ENCODE results near the gene PDRG1.

Gene PDRG1

GRCh38 chr20:31981784-31982183 lies 29.9 kb upstream of the PDRG1 start:
- H3K4me3 ChIP-seq (ENCODE audit: low read depth, low read length) = no peak overlapping the region
- peaks cover 33% of the 10 kb centered on the region for H3K27me3 ChIP-seq (ENCODE audit: insufficient read depth, low read length)
- H3K36me3 ChIP-seq (ENCODE audit: insufficient read depth, low read length) = no peaks in the 10 kb centered on the region
- H3K4me1 ChIP-seq (ENCODE audit: control insufficient read depth, insufficient read depth, low read length, unreplicated experiment) = no peaks in the 10 kb centered on the region
- no peak overlapping the region for H3K27ac ChIP-seq (ENCODE audit: low read depth, low read length)
- no peaks in the 10 kb centered on the region for H3K79me2 ChIP-seq (ENCODE audit: control insufficient read depth, insufficient read depth, low read length, unreplicated experiment)
- H2AFZ ChIP-seq (ENCODE audit: low read length, unreplicated experiment) = no peak overlapping the region

- no peaks in the 10 kb centered on the region for H3K4me1 ChIP-seq (ENCODE audit: control insufficient read depth, insufficient read depth, low read length, unreplicated experiment)
- no peak overlapping the region for H3K4me3 ChIP-seq (ENCODE audit: low read depth, low read length)
- H3K27me3 ChIP-seq (ENCODE audit: insufficient read depth, low read length) = peaks cover 38% of the 10 kb centered on the region
- no peak overlapping the region for H3K27ac ChIP-seq (ENCODE audit: low read depth, low read length)
- no peak overlapping the region for H2AFZ ChIP-seq (ENCODE audit: low read length, unreplicated experiment)
- no peaks in the 10 kb centered on the region for H3K79me2 ChIP-seq (ENCODE audit: control insufficient read depth, insufficient read depth, low read length, unreplicated experiment)
- no peaks in the 10 kb centered on the region for H3K36me3 ChIP-seq (ENCODE audit: insufficient read depth, low read length)
Measured at GRCh38 chr20:31979713-31980426, 28.0 kb upstream of the PDRG1 start.

GRCh38 chr20:31977080-31977479 lies 25.2 kb upstream of the PDRG1 start:
- H3K79me2 ChIP-seq (ENCODE audit: control insufficient read depth, insufficient read depth, low read length, unreplicated experiment) = no peaks in the 10 kb centered on the region
- no peak overlapping the region for H3K4me3 ChIP-seq (ENCODE audit: low read depth, low read length)
- H3K36me3 ChIP-seq (ENCODE audit: insufficient read depth, low read length) = no peaks in the 10 kb centered on the region
- H2AFZ ChIP-seq (ENCODE audit: low read length, unreplicated experiment) = no peak overlapping the region
- H3K4me1 ChIP-seq (ENCODE audit: control insufficient read depth, insufficient read depth, low read length, unreplicated experiment) = no peaks in the 10 kb centered on the region
- peaks cover 33% of the 10 kb centered on the region for H3K27me3 ChIP-seq (ENCODE audit: insufficient read depth, low read length)
- no peak overlapping the region for H3K27ac ChIP-seq (ENCODE audit: low read depth, low read length)

- H3K36me3 ChIP-seq (ENCODE audit: insufficient read depth, low read length) = no peaks in the 10 kb centered on the region
- H3K27me3 ChIP-seq (ENCODE audit: insufficient read depth, low read length) = peaks cover 42% of the 10 kb centered on the region
- H3K79me2 ChIP-seq (ENCODE audit: control insufficient read depth, insufficient read depth, low read length, unreplicated experiment) = no peaks in the 10 kb centered on the region
- no peak overlapping the region for H3K27ac ChIP-seq (ENCODE audit: low read depth, low read length)
- H3K4me1 ChIP-seq (ENCODE audit: control insufficient read depth, insufficient read depth, low read length, unreplicated experiment) = no peaks in the 10 kb centered on the region
- H3K4me3 ChIP-seq (ENCODE audit: low read depth, low read length) = no peak overlapping the region
- H2AFZ ChIP-seq (ENCODE audit: low read length, unreplicated experiment) = no peak overlapping the region
Measured at GRCh38 chr20:31975874-31976273, 24.0 kb upstream of the PDRG1 start.

- no peak overlapping the region for H2AFZ ChIP-seq (ENCODE audit: low read length, unreplicated experiment)
- H3K27me3 ChIP-seq (ENCODE audit: insufficient read depth, low read length) = peaks cover 50% of the 10 kb centered on the region
- no peaks in the 10 kb centered on the region for H3K36me3 ChIP-seq (ENCODE audit: insufficient read depth, low read length)
- no peak overlapping the region for H3K4me3 ChIP-seq (ENCODE audit: low read depth, low read length)
- no peaks in the 10 kb centered on the region for H3K4me1 ChIP-seq (ENCODE audit: control insufficient read depth, insufficient read depth, low read length, unreplicated experiment)
- no peaks in the 10 kb centered on the region for H3K79me2 ChIP-seq (ENCODE audit: control insufficient read depth, insufficient read depth, low read length, unreplicated experiment)
- no peak overlapping the region for H3K27ac ChIP-seq (ENCODE audit: low read depth, low read length)
Measured at GRCh38 chr20:31974951-31975487, 23.2 kb upstream of the PDRG1 start.

- H3K4me3 ChIP-seq (ENCODE audit: low read depth, low read length) = no peak overlapping the region
- no peaks in the 10 kb centered on the region for H3K36me3 ChIP-seq (ENCODE audit: insufficient read depth, low read length)
- H3K27me3 ChIP-seq (ENCODE audit: insufficient read depth, low read length) = peaks cover 57% of the 10 kb centered on the region
- no peaks in the 10 kb centered on the region for H3K79me2 ChIP-seq (ENCODE audit: control insufficient read depth, insufficient read depth, low read length, unreplicated experiment)
- no peak overlapping the region for H3K27ac ChIP-seq (ENCODE audit: low read depth, low read length)
- H2AFZ ChIP-seq (ENCODE audit: low read length, unreplicated experiment) = no peak overlapping the region
- no peaks in the 10 kb centered on the region for H3K4me1 ChIP-seq (ENCODE audit: control insufficient read depth, insufficient read depth, low read length, unreplicated experiment)
Measured at GRCh38 chr20:31974296-31974695, 22.4 kb upstream of the PDRG1 start.

GRCh38 chr20:31972471-31973021 lies 20.7 kb upstream of the PDRG1 start:
- Histone ChIP-seq H2AFZ (ENCODE audit: low read length, unreplicated experiment) (no peak overlapping the region), H3K36me3 (ENCODE audit: insufficient read depth, low read length) (no peaks in the 10 kb centered on the region), H3K27me3 (ENCODE audit: insufficient read depth, low read length) (peaks cover 68% of the 10 kb centered on the region), H3K4me1 (ENCODE audit: control insufficient read depth, insufficient read depth, low read length, unreplicated experiment) (no peaks in the 10 kb centered on the region), H3K79me2 (ENCODE audit: control insufficient read depth, insufficient read depth, low read length, unreplicated experiment) (no peaks in the 10 kb centered on the region), H3K27ac (ENCODE audit: low read depth, low read length) (no peak overlapping the region), H3K4me3 (ENCODE audit: low read depth, low read length) (no peak overlapping the region)

- H3K27me3 ChIP-seq (ENCODE audit: insufficient read depth, low read length) = peaks cover 73% of the 10 kb centered on the region
- H3K36me3 ChIP-seq (ENCODE audit: insufficient read depth, low read length) = no peaks in the 10 kb centered on the region
- H3K27ac ChIP-seq (ENCODE audit: low read depth, low read length) = no peak overlapping the region
- H2AFZ ChIP-seq (ENCODE audit: low read length, unreplicated experiment) = no peak overlapping the region
- H3K4me3 ChIP-seq (ENCODE audit: low read depth, low read length) = no peak overlapping the region
- H3K4me1 ChIP-seq (ENCODE audit: control insufficient read depth, insufficient read depth, low read length, unreplicated experiment) = no peaks in the 10 kb centered on the region
- no peaks in the 10 kb centered on the region for H3K79me2 ChIP-seq (ENCODE audit: control insufficient read depth, insufficient read depth, low read length, unreplicated experiment)
Measured at GRCh38 chr20:31969991-31970390, 18.1 kb upstream of the PDRG1 start.

GRCh38 chr20:31968291-31969126 lies 16.7 kb upstream of the PDRG1 start:
- no peaks in the 10 kb centered on the region for H3K4me1 ChIP-seq (ENCODE audit: control insufficient read depth, insufficient read depth, low read length, unreplicated experiment)
- H3K27me3 ChIP-seq (ENCODE audit: insufficient read depth, low read length) = peaks cover 79% of the 10 kb centered on the region
- no peak overlapping the region for H2AFZ ChIP-seq (ENCODE audit: low read length, unreplicated experiment)
- H3K79me2 ChIP-seq (ENCODE audit: control insufficient read depth, insufficient read depth, low read length, unreplicated experiment) = no peaks in the 10 kb centered on the region
- H3K4me3 ChIP-seq (ENCODE audit: low read depth, low read length) = no peak overlapping the region
- H3K36me3 ChIP-seq (ENCODE audit: insufficient read depth, low read length) = no peaks in the 10 kb centered on the region
- H3K27ac ChIP-seq (ENCODE audit: low read depth, low read length) = no peak overlapping the region

- Histone ChIP-seq H3K27ac (ENCODE audit: low read depth, low read length) (no peak within 1 kb of the TSS), H3K27me3 (ENCODE audit: insufficient read depth, low read length) (peaks cover 86% of the 10 kb centered on the region), H3K4me1 (ENCODE audit: control insufficient read depth, insufficient read depth, low read length, unreplicated experiment) (no peaks in the 10 kb centered on the region), H2AFZ (ENCODE audit: low read length, unreplicated experiment) (no peak within 1 kb of the TSS), H3K4me3 (ENCODE audit: low read depth, low read length) (no peak within 1 kb of the TSS), H3K36me3 (ENCODE audit: insufficient read depth, low read length) (no peaks in the 10 kb centered on the region), H3K79me2 (ENCODE audit: control insufficient read depth, insufficient read depth, low read length, unreplicated experiment) (no peaks in the 10 kb centered on the region)
Measured at GRCh38 chr20:31967830-31968249, 16.0 kb upstream of the PDRG1 start, which contains the start of gene XKR7. XKR7 (plus strand) TSS chr20:31968151; CDS start chr20:31968176, 25 bp downstream.

Data from ACC112 (cell line).